ENCODE measurements around the gene FPR2.
A peak's percentile ranks its signal among the peaks of the same experiment; 100 is the strongest.
"Not testable (repeated sequence)": the region's sequence is repeated elsewhere in the genome, so short reads cannot be mapped to it uniquely, and the experiment has no call there.

Gene FPR2

DNA sequence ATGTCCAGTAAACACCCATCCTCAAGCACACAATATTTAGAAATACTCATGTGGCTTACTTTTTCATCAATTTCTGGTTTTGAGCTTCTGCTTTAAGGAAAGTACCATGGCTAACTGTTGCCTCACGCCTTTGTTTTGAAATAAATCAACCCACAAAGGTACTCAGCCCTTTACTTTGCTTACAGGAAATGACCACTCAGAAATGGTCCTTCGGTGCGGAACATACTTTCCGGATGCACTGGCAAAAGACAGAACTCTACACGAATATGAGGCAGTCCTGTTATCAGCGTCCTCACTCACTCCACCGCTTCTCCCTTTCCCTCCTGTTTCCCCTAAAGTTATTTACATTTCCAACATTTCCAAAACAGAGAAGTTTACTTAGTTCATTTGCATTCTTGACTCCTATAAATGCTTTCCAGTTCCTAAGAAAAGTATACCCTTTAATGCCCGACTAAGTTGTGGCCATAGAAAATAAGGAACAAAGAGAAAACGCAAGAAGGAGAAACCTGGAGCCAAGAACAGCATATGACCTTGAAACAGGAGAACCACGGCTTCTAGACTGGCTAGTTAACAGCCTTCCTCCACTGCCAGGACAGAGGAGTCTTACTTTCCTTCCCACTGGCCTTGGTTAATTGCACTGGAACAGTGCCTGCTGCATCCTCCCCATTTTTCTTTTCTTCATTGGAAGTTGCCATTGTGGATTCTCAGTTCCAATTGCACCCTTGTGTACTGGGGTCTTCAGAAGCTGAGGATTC lies 10.6 kb downstream of the FPR2 start:
- H3K27me3 ChIP-seq (replicated peaks; ENCODE audit: control insufficient read depth, insufficient read depth, low read length) = no peaks in the 10 kb centered on the region
- H3K36me3 ChIP-seq (ENCODE audit: control insufficient read depth, insufficient read depth, low read length) = no peaks in the 10 kb centered on the region
- no peak for DNase-seq (ENCODE audit: extremely low read depth, insufficient read length)
- TF ChIP-seq, protein P1, sequence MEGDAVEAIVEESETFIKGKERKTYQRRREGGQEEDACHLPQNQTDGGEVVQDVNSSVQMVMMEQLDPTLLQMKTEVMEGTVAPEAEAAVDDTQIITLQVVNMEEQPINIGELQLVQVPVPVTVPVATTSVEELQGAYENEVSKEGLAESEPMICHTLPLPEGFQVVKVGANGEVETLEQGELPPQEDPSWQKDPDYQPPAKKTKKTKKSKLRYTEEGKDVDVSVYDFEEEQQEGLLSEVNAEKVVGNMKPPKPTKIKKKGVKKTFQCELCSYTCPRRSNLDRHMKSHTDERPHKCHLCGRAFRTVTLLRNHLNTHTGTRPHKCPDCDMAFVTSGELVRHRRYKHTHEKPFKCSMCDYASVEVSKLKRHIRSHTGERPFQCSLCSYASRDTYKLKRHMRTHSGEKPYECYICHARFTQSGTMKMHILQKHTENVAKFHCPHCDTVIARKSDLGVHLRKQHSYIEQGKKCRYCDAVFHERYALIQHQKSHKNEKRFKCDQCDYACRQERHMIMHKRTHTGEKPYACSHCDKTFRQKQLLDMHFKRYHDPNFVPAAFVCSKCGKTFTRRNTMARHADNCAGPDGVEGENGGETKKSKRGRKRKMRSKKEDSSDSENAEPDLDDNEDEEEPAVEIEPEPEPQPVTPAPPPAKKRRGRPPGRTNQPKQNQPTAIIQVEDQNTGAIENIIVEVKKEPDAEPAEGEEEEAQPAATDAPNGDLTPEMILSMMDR (IDR thresholded peaks at IDR 0.05; ENCODE audit: insufficient read depth, low read length, poor library complexity, severe bottlenecking) = no peak
- no peak overlapping the region for H3K4me3 ChIP-seq (replicated peaks; ENCODE audit: low read depth, low read length)

DNA sequence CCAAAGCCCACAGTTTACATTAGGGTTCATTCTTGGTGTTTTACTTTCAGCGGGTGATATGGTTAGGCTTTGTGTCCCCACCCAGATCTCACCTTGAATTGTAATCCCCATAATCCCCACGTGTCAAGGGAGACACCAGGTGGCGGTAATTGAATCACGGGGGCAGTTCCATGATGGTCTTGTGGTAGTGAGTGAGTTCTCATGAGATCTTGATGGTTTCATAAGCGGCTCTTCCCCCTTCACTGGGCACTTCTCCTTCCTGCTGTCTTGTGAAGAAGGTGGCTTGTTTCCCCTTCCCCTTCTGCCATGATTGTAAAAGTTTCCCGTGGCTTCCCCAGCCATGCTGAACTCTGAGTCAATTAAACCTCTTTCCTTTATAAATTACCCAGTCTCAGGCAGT lies 12.0 kb downstream of the FPR2 start:
- Histone ChIP-seq H3K4me3 (replicated peaks; ENCODE audit: low read depth, low read length) (no peak overlapping the region), H3K36me3 (ENCODE audit: control insufficient read depth, insufficient read depth, low read length) (no peaks in the 10 kb centered on the region), H3K27me3 (replicated peaks; ENCODE audit: control insufficient read depth, insufficient read depth, low read length) (no peaks in the 10 kb centered on the region)
- no peak for DNase-seq (ENCODE audit: extremely low read depth, insufficient read length)
- TF ChIP-seq, protein P1 (IDR thresholded peaks at IDR 0.05; ENCODE audit: insufficient read depth, low read length, poor library complexity, severe bottlenecking) = no peak

DNA sequence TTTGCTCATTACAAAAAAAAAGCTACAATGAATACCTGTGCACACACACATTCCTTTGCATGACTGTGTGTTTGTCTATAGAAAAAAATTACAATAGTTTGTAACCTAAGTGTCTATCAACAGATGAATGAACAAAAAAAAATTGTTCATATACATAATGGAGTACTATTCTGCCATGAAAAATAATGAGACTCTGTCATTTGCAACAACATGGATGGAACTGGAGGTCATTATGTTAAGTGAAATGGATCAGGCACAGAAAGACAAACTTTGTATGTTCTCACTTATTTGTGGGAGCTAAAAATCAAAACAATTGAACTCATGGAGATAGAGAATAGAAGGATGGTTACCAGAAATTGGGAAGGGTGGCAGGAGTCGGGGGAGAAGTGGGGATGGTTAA lies 15.6 kb downstream of the FPR2 start:
- not testable (repeated sequence) for H3K4me3 ChIP-seq (replicated peaks; ENCODE audit: low read depth, low read length); H3K36me3 ChIP-seq (ENCODE audit: control insufficient read depth, insufficient read depth, low read length); DNase-seq (ENCODE audit: extremely low read depth, insufficient read length); H3K27me3 ChIP-seq (replicated peaks; ENCODE audit: control insufficient read depth, insufficient read depth, low read length)

DNA sequence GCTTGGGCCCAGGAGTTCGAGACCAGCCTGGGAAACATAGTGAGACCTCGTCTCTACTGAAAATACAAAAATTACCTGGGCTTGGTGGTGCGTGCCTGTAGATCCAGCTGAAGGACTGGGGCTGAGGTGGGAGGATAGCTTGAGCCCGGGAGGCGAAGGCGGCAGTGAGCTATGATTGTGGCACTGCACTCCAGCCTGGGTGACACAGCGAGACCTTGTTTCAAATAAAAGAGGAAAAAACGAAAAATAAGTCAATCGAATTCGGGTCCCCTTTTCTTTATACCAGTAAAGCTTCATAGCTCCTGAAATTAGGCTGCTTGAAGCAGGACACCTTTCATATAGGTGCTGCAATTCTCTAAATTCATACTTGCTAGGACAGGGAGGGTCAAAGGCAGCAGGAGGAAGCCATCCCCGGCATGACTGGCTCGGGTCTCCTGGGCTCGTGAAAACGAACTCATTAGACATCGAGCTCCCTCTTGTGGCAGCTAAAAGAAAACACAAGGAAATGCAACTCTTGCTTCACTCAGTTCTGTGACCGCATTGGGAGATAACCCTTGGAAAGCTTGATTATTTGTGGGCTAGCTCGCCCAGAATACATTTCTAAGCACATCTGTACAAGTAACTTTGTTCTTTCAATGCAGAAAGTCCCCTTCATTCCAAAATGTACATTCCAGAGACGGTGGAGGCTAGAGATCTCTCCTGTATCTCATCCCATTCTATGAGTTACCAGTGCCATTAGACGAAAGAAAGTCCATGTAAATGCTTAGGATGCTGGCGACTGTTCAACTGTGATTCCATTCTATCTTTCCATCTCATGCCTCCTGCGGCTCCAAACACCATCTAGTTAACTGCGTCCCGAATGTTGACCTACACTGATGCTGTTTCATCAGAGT lies 16.8 kb downstream of the FPR2 start:
- TF ChIP-seq, protein P1 (IDR thresholded peaks at IDR 0.05; ENCODE audit: insufficient read depth, low read length, poor library complexity, severe bottlenecking) = peak; percentile 65
- no peaks in the 10 kb centered on the region for H3K27me3 ChIP-seq (replicated peaks; ENCODE audit: control insufficient read depth, insufficient read depth, low read length)
- no peak for DNase-seq (ENCODE audit: extremely low read depth, insufficient read length)
- H3K4me3 ChIP-seq (replicated peaks; ENCODE audit: low read depth, low read length) = no peak overlapping the region
- H3K36me3 ChIP-seq (ENCODE audit: control insufficient read depth, insufficient read depth, low read length) = no peaks in the 10 kb centered on the region

DNA sequence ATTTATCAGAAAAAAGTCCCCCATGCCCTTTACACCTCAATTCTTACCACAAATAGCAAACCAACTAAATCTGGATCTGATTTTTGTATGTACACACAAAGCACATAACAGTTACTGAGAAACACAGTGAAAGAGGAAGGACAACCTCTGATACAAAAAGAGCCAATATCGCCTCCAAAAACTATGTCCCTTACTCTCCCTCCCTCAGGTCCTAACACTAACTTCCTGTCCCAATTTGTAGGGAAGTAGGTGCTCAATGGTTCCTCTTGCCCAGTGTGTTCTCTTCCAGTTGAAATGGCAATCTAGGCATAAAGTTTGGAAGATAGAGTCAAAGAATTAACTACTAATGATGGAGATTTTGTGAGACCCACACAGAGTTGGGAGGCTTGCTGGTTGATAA lies 18.2 kb downstream of the FPR2 start:
- H3K36me3 ChIP-seq (ENCODE audit: control insufficient read depth, insufficient read depth, low read length) = no peaks in the 10 kb centered on the region
- no peaks in the 10 kb centered on the region for H3K27me3 ChIP-seq (replicated peaks; ENCODE audit: control insufficient read depth, insufficient read depth, low read length)
- DNase-seq (ENCODE audit: extremely low read depth, insufficient read length) = no peak
- H3K4me3 ChIP-seq (replicated peaks; ENCODE audit: low read depth, low read length) = no peak overlapping the region
- TF ChIP-seq, protein P1 (IDR thresholded peaks at IDR 0.05; ENCODE audit: insufficient read depth, low read length, poor library complexity, severe bottlenecking) = no peak

DNA sequence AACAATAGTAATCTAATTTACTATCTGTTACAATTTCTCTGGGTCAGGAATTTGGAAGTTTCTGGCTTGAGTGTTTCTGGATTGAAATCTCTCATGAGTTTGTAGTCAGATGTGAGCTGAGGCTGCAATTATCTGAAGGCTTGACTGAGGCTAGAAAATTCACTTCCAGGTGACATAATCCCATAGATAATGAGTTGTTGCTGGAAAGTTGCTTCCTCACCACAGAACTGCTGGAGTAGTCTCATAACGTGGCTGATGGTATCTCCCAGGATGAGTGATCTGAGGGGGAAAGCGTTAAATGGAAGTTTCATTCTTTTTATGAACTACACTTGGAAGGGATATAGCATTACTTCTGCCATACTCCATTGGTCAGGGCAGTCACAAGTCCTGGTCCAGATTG lies 18.7 kb downstream of the FPR2 start:
- H3K4me3 ChIP-seq (replicated peaks; ENCODE audit: low read depth, low read length) = no peak overlapping the region
- TF ChIP-seq, protein P1 (IDR thresholded peaks at IDR 0.05; ENCODE audit: insufficient read depth, low read length, poor library complexity, severe bottlenecking) = no peak
- no peaks in the 10 kb centered on the region for H3K27me3 ChIP-seq (replicated peaks; ENCODE audit: control insufficient read depth, insufficient read depth, low read length)
- no peaks in the 10 kb centered on the region for H3K36me3 ChIP-seq (ENCODE audit: control insufficient read depth, insufficient read depth, low read length)
- no peak for DNase-seq (ENCODE audit: extremely low read depth, insufficient read length)

All from GM06990 (cell line).